Naive thymus-derived CD4-positive, alpha-beta T cell (primary cell): ENCODE measurements around the gene SLC5A5. TPM values are rescaled to one million over a fixed set of nuclear protein-coding genes. Genes with fewer than 3 reads are reported as not detected.
A peak's percentile ranks its signal among the peaks of the same experiment; 100 is the strongest.

ENCODE experiments used
- ATAC-seq: fragments of 150-1000 bp; cut with Tn5 transposase; 2 replicates; pipeline ENCODE4 v1.10.0; 2021; ENCODE audit warnings: mild to moderate bottlenecking, moderate library complexity
- CTCF ChIA-PET: fragments of 350-600 bp; sonication (Branson Sonifier 250); formaldehyde crosslinking; loops from one replicate; lab custom pipeline; 2021; ENCODE audit warnings: antibody characterized with exemption; lab: Charles Lee
- POLR2A ChIA-PET: fragments of 350-600 bp; sonication (Branson Sonifier 250); formaldehyde crosslinking; loops from one replicate; lab custom pipeline; 2021; ENCODE audit warnings: antibody characterized with exemption, inconsistent platforms; lab: Charles Lee
- DNase-seq, 9 donors: peaks; one replicate each; pipeline versions ENCODE4 v3.0.0 to v3.0.0-alpha.2; 2020 to 2022; ENCODE audit warnings: mixed read lengths in 1 of 9
- H3K27ac ChIP-seq: one replicate; pipeline ENCODE4 v1.7.0; 2013; ENCODE audit warnings: mild to moderate bottlenecking, low read depth, low read length, moderate library complexity
- H3K27me3 ChIP-seq, 2 donors: one replicate each; pipeline ENCODE4 v1.7.0; 2013; ENCODE audit warnings: low read length in 2 of 2, mild to moderate bottlenecking in 2 of 2, moderate library complexity in 2 of 2; ENCODE audit not compliant: control insufficient read depth in 2 of 2, insufficient read depth in 2 of 2
- H3K36me3 ChIP-seq, 3 experiments: 1 replicate in 2 of 3; 2 replicates in 1 of 3; pipeline ENCODE4 v1.7.0; 2013; ENCODE audit warnings: low read length in 3 of 3, mild to moderate bottlenecking in 3 of 3, moderate library complexity in 1 of 3; ENCODE audit not compliant: insufficient read depth in 3 of 3, control insufficient read depth in 2 of 3
- H3K4me1 ChIP-seq, 2 donors: one replicate each; pipeline ENCODE4 v1.7.0; 2013; ENCODE audit warnings: low read length in 2 of 2, mild to moderate bottlenecking in 2 of 2, moderate library complexity in 1 of 2; ENCODE audit not compliant: control insufficient read depth in 2 of 2, insufficient read depth in 2 of 2
- H3K4me3 ChIP-seq: 2 replicates; pipeline ENCODE4 v1.7.0; 2013; ENCODE audit warnings: mild to moderate bottlenecking, low read length
- H3K9me3 ChIP-seq, 3 experiments: 1 replicate in 2 of 3; 2 replicates in 1 of 3; pipeline ENCODE4 v1.7.0; 2013; ENCODE audit warnings: low read length in 3 of 3; ENCODE audit not compliant: control insufficient read depth in 2 of 3
- H3K27ac Mint-ChIP-seq, 9 donors: one replicate each; pipeline ENCODE4 v1.8.0; 2020 to 2022; ENCODE audit warnings: mixed read lengths in 9 of 9, mild to moderate bottlenecking in 8 of 9, moderate library complexity in 5 of 9, inconsistent platforms in 2 of 9
- H3K27me3 Mint-ChIP-seq, 5 donors: one replicate each; pipeline ENCODE4 v1.8.0; 2021 to 2022; ENCODE audit warnings: mixed read lengths in 5 of 5, mild to moderate bottlenecking in 1 of 5
- H3K36me3 Mint-ChIP-seq, 5 donors: one replicate each; pipeline ENCODE4 v1.8.0; 2020 to 2022; ENCODE audit warnings: mixed read lengths in 5 of 5, mild to moderate bottlenecking in 3 of 5, inconsistent platforms in 1 of 5
- H3K4me1 Mint-ChIP-seq, 7 donors: one replicate each; pipeline ENCODE4 v1.8.0; 2020 to 2022; ENCODE audit warnings: mixed read lengths in 7 of 7, mild to moderate bottlenecking in 3 of 7, inconsistent platforms in 1 of 7
- H3K4me3 Mint-ChIP-seq, 10 donors: one replicate each; pipeline ENCODE4 v1.8.0; 2020 to 2022; ENCODE audit warnings: mild to moderate bottlenecking in 10 of 10, mixed read lengths in 10 of 10, moderate library complexity in 6 of 10, inconsistent platforms in 2 of 10
- H3K9me3 Mint-ChIP-seq, 11 donors: one replicate each; pipeline ENCODE4 v1.8.0; 2020 to 2022; ENCODE audit warnings: mixed read lengths in 11 of 11, mild to moderate bottlenecking in 4 of 11, inconsistent platforms in 1 of 11, moderate library complexity in 1 of 11
- intact Hi-C, 2 donors: fragments of 100-400 bp; cut with micrococcal nuclease; formaldehyde crosslinking; loops; one replicate each; pipeline ENCODE4 v1.15.1; 2023
- polyA plus RNA-seq, 2 donors: library from polyadenylated mRNA; unstranded; fragments of 300-500 nt; fragmentation: Illumina TruSeq; gene quantifications; one replicate each; pipeline ENCODE4 v1.2.3, GENCODE V29; 2021
- total RNA-seq, 6 experiments: library from RNA in 5 of 6; stranded (reverse) in 5 of 6; gene quantifications; 1 replicate in 5 of 6; 2 replicates in 1 of 6; pipeline ENCODE4 v1.2.3 and lab custom pipeline; 2021 to 2026

The SLC5A5 gene
- total and polyA plus RNA-seq, 7 experiments from 2014 or later: 1.2 to 4.1 (median 2.9) TPM

DNA sequence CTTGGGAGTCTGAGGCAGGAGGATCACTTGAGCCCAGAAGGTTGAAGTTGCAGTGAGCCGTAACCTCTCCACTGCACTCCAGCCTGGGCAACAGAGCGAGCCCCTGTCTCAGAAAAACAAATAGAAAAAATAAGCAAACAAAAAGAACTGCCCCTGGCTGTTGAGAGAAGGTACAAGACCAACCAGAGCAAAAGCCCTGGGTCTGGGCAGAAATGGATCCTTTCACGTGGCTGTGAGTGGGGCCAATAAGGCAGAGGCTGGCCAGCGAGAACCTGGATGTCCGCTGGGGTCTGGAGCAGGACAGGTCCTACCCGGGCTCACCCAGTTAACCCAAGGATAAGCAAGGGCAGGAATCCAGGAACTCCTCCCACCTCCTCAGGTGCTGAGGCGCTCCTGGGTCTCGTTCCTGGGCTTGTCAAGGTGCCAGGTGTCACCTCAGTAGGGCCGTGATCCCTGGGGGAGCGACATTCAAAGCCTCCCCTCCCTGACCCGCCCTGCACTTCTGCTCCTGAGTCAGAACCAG, 4.7 kb upstream of the SLC5A5 start:
- Histone ChIP-seq H3K4me3 (no peak overlapping the region), H3K9me3 (no peaks in the 10 kb centered on the region), H3K4me1 (peaks cover under 1 to 5% of the 10 kb centered on the region in 2 donors), H3K27ac (no peak overlapping the region), H3K27me3 (no peaks in the 10 kb centered on the region), H3K36me3 (peaks cover 5 to 42% (median 8%) of the 10 kb centered on the region in 3 experiments)
- intact Hi-C loops: no loop called here
- no peak for ATAC-seq
- no peaks in the 10 kb centered on the region for H3K27me3 Mint-ChIP-seq
- ChIA-PET CTCF (no interaction called here), POLR2A (no interaction called here)
- H3K4me1 Mint-ChIP-seq: peaks cover 0 to 28% (median 12%) of the 10 kb centered on the region in 7 donors
- no peaks in the 10 kb centered on the region for H3K9me3 Mint-ChIP-seq
- peaks cover 0 to 13% (median 4%) of the 10 kb centered on the region in 5 donors for H3K36me3 Mint-ChIP-seq
- H3K27ac Mint-ChIP-seq: no peak overlapping the region
- H3K4me3 Mint-ChIP-seq: no peak overlapping the region
- DNase-seq: no peak

DNA sequence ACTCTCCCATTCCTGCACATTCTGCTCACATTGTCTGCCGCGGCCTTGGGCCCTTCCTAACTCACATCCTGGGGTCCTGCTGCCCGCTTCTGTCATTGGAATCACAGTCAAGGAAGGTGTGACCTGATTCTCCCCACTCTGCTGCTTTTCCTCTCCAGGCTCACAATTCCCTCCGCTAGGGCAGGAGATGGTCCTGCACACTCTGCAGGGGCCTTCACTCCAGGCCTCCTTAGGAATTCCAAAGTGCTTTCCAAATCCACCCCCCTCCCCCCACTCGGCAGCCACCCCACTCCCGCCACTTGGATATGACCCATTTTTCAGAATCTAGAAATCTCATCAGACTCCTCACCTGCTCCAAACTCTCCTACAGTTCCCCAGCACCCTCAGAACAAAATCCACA, 3.1 kb upstream of the SLC5A5 start:
- no peaks in the 10 kb centered on the region for H3K27me3 Mint-ChIP-seq
- POLR2A ChIA-PET: interaction anchor here (4.8 kb wide), 1 partner anchor 8 kb away, joined by 51 read pairs; the partner anchor contains the start of gene RPL18A

GRCh38 chr19:17869114-17869608, 2.6 kb upstream of the SLC5A5 start:
- ATAC-seq (no peak), DNase-seq (no peak)
- no peaks in the 10 kb centered on the region for H3K27me3 ChIP-seq
- H3K4me1 Mint-ChIP-seq: peaks cover 0 to 26% (median 11%) of the 10 kb centered on the region in 7 donors
- no peaks in the 10 kb centered on the region for H3K9me3 ChIP-seq
- peaks cover 0 to 21% (median 0%) of the 10 kb centered on the region in 3 experiments for H3K36me3 ChIP-seq
- intact Hi-C loops: no loop called here
- ChIA-PET CTCF (interaction anchor here (1.5 kb wide), 1 partner anchor 63 kb away, joined by 7 read pairs; the partner anchor contains the start of gene CCDC124), POLR2A (interaction anchor here (3.7 to 4.8 kb wide), 2 partner anchors 9 to 64 kb away, joined by 24 to 51 read pairs; partner anchors contain the start of genes CCDC124 and RPL18A)
- H3K4me3 Mint-ChIP-seq: peak overlapping the region in 1 of 10 donors; percentile 20
- peaks cover 10 to 11% of the 10 kb centered on the region in 2 donors for H3K4me1 ChIP-seq
- no peaks in the 10 kb centered on the region for H3K9me3 Mint-ChIP-seq
- no peaks in the 10 kb centered on the region for H3K27me3 Mint-ChIP-seq
- H3K27ac ChIP-seq: no peak overlapping the region
- peaks cover 0 to 6% (median 0%) of the 10 kb centered on the region in 5 donors for H3K36me3 Mint-ChIP-seq
- H3K4me3 ChIP-seq: no peak overlapping the region
- H3K27ac Mint-ChIP-seq: peak overlapping the region in 4 of 9 donors; percentile 41 to 60 (median 42)

More for the DNA sequence above, 3.1 kb upstream of the SLC5A5 start:
- Histone ChIP-seq H3K9me3 (no peaks in the 10 kb centered on the region), H3K4me3 (no peak overlapping the region), H3K4me1 (peaks cover 10% of the 10 kb centered on the region in 2 donors), H3K27ac (no peak overlapping the region), H3K36me3 (peaks cover 0 to 26% (median 0%) of the 10 kb centered on the region in 3 experiments), H3K27me3 (no peaks in the 10 kb centered on the region)
- Mint-ChIP-seq H3K9me3 (no peaks in the 10 kb centered on the region), H3K36me3 (peaks cover 0 to 6% (median 1%) of the 10 kb centered on the region in 5 donors), H3K27ac (peak overlapping the region in 6 of 9 donors; percentile 19 to 90 (median 42)), H3K4me3 (no peak overlapping the region), H3K4me1 (peaks cover 0 to 23% (median 11%) of the 10 kb centered on the region in 7 donors)
- ATAC-seq (no peak), DNase-seq (no peak)
- CTCF ChIA-PET: no interaction called here
- intact Hi-C loops: no loop called here

GRCh38 chr19:17871032-17871877, 490 bp upstream of the SLC5A5 start:
- no peaks in the 10 kb centered on the region for H3K9me3 Mint-ChIP-seq
- Histone ChIP-seq H3K27ac (peak overlapping the region; percentile 67), H3K27me3 (no peaks in the 10 kb centered on the region), H3K36me3 (peaks cover 0 to under 1% (median 0%) of the 10 kb centered on the region in 3 experiments), H3K4me3 (peak overlapping the region; percentile 41), H3K9me3 (no peaks in the 10 kb centered on the region), H3K4me1 (peaks cover 10 to 11% of the 10 kb centered on the region in 2 donors)
- ChIA-PET CTCF (interaction anchor here (0.5 to 1.6 kb wide), 8 partner anchors 10 to 239 kb away, joined by 3 to 11 read pairs (median 4); partner anchors contain the start of genes CCDC124 and RPL18A), POLR2A (interaction anchor here (0.6 to 4.8 kb wide), 6 partner anchors 8 to 191 kb away, joined by 3 to 51 read pairs (median 4); partner anchors contain the start of genes CCDC124 and RPL18A)
- peaks cover 0 to 2% (median 0%) of the 10 kb centered on the region in 5 donors for H3K27me3 Mint-ChIP-seq
- H3K27ac Mint-ChIP-seq: peak overlapping the region; percentile 10 to 86 (median 55)
- H3K4me3 Mint-ChIP-seq: peak overlapping the region; percentile 82 to 93 (median 86)
- peaks cover 0 to 1% (median 0%) of the 10 kb centered on the region in 5 donors for H3K36me3 Mint-ChIP-seq
- DNase-seq (no peak), ATAC-seq (no peak)
- peaks cover 0 to 30% (median 14%) of the 10 kb centered on the region in 7 donors for H3K4me1 Mint-ChIP-seq
- intact Hi-C loops: loop anchor here (5.0 to 10.0 kb wide), 3 partner anchors 126 to 796 kb away; partner anchors contain the start of genes HAUS8 (in 1 of the 2) and MYO9B (in 1 of the 2)

GRCh38 chr19:17872251-17873001, 681 bp downstream of the SLC5A5 start:
- peak overlapping the region; percentile 67 for H3K27ac ChIP-seq
- CTCF ChIA-PET: interaction anchor here (1.4 to 1.6 kb wide), 3 partner anchors 13 to 59 kb away, joined by 4 to 11 read pairs (median 5); partner anchors contain the start of genes CCDC124 and RPL18A

More at GRCh38 chr19:17872251-17873001, 681 bp downstream of the SLC5A5 start:
- no peaks in the 10 kb centered on the region for H3K36me3 Mint-ChIP-seq
- ATAC-seq: peak; percentile 28
- peak in 5 of 9 donors; percentile 33 to 65 (median 41) for DNase-seq
- POLR2A ChIA-PET: interaction anchor here (0.6 to 4.8 kb wide), 7 partner anchors 12 to 189 kb away, joined by 3 to 51 read pairs (median 3); partner anchors contain the start of genes CCDC124 and RPL18A
- H3K27me3 ChIP-seq: no peaks in the 10 kb centered on the region
- peaks cover 10 to 11% of the 10 kb centered on the region in 2 donors for H3K4me1 ChIP-seq
- H3K27me3 Mint-ChIP-seq: peaks cover 0 to 2% (median 0%) of the 10 kb centered on the region in 5 donors
- intact Hi-C loops: loop anchor here (1.0 to 10.0 kb wide), 4 partner anchors 13 to 798 kb away; partner anchors contain the start of genes HAUS8 (in 1 of the 2), MYO9B (in 1 of the 2) and RPL18A (in 1 of the 2)
- H3K4me1 Mint-ChIP-seq: peaks cover 0 to 30% (median 14%) of the 10 kb centered on the region in 7 donors
- peak overlapping the region in 7 of 9 donors; percentile 10 to 82 (median 64) for H3K27ac Mint-ChIP-seq
- H3K9me3 ChIP-seq: no peaks in the 10 kb centered on the region
- peak overlapping the region; percentile 67 for H3K4me3 ChIP-seq
- no peaks in the 10 kb centered on the region for H3K9me3 Mint-ChIP-seq
- H3K4me3 Mint-ChIP-seq: peak overlapping the region; percentile 75 to 93 (median 86)
- H3K36me3 ChIP-seq: no peaks in the 10 kb centered on the region
